Urothelium cell line (cell line): Measurements from ENCODE around the gene INTS1.

Source experiments
- DNase-seq: peaks from one replicate; pipeline ENCODE4 v3.0.0; 2011; ENCODE audit warnings: low spot score, mixed read lengths
- FAIRE-seq: peaks from 2 replicates; lab custom pipeline; 2011; peaks lifted over from hg19 to GRCh38; lab: Jason Lieb, UNC

The INTS1 gene

GRCh38 chr7:1542329-1542728 is 38.1 kb upstream of the INTS1 start:
- DNase-seq (no peak), FAIRE-seq (no peak)

- no peak for FAIRE-seq
- no peak for DNase-seq
Observed at GRCh38 chr7:1541431-1542162, 37.4 kb upstream of the INTS1 start.

- no peak for DNase-seq
- no peak for FAIRE-seq
Observed at GRCh38 chr7:1540776-1541271, 36.6 kb upstream of the INTS1 start.

GRCh38 chr7:1539882-1540775 is 35.9 kb upstream of the INTS1 start:
- FAIRE-seq (no peak), DNase-seq (no peak)

- DNase-seq: peak; percentile 94
Observed at GRCh38 chr7:1539181-1539881, 35.1 kb upstream of the INTS1 start.

GRCh38 chr7:1538544-1539180 is 34.5 kb upstream of the INTS1 start:
- DNase-seq: peak; percentile 64
- FAIRE-seq: no peak

More at GRCh38 chr7:1539181-1539881, 35.1 kb upstream of the INTS1 start:
- peak; percentile 99 for FAIRE-seq

- DNase-seq: peak; percentile 100
- FAIRE-seq: no peak
Observed at GRCh38 chr7:1537535-1538412, 33.6 kb upstream of the INTS1 start.

GRCh38 chr7:1536743-1537534 is 32.8 kb upstream of the INTS1 start:
- DNase-seq (peak; percentile 100), FAIRE-seq (peak; percentile 100)

- FAIRE-seq (no peak), DNase-seq (no peak)
Observed at GRCh38 chr7:1536455-1536742, 32.2 kb upstream of the INTS1 start.

GRCh38 chr7:1535701-1536454 is 31.7 kb upstream of the INTS1 start:
- peak; percentile 35 for FAIRE-seq
- no peak for DNase-seq

GRCh38 chr7:1535100-1535458 is 30.9 kb upstream of the INTS1 start:
- no peak for FAIRE-seq

GRCh38 chr7:1534330-1535099 is 30.3 kb upstream of the INTS1 start:
- DNase-seq (no peak), FAIRE-seq (peak; percentile 61)

More at GRCh38 chr7:1535100-1535458, 30.9 kb upstream of the INTS1 start:
- DNase-seq: no peak

GRCh38 chr7:1533547-1534329 is 29.5 kb upstream of the INTS1 start:
- peak; percentile 95 for DNase-seq
- peak; percentile 99 for FAIRE-seq

GRCh38 chr7:1533255-1533546 is 29.0 kb upstream of the INTS1 start:
- FAIRE-seq (no peak), DNase-seq (no peak)

GRCh38 chr7:1532456-1533254 is 28.5 kb upstream of the INTS1 start:
- FAIRE-seq: no peak
- DNase-seq: peak; percentile 86

- DNase-seq: no peak
- peak; percentile 77 for FAIRE-seq
Observed at GRCh38 chr7:1531979-1532455, 27.8 kb upstream of the INTS1 start.
